Measurements from ENCODE around the gene IFNK.

The IFNK gene

GRCh38 chr9:27539479-27540441 lies 15.7 kb downstream of the IFNK start:
- DNase-seq: no peak

DNA sequence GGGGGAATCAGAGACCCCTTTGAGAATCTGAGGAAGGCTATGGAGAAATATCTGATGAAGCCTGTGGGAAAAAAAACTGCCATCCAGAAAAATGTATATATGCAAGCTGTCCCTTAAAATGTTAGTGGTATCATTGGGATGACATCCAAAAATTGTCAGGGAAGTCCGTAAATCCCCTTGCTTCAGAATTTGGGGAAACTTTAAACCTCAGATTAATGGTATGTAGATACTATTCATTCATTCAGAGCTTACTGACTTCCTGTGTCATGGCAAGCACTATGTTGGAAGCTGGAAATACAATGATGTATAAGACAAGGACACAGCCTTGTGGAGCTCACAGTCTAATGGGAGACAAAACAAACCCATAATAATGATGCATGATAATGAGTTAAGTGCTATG lies 16.4 kb downstream of the IFNK start:
- DNase-seq: no peak

DNA sequence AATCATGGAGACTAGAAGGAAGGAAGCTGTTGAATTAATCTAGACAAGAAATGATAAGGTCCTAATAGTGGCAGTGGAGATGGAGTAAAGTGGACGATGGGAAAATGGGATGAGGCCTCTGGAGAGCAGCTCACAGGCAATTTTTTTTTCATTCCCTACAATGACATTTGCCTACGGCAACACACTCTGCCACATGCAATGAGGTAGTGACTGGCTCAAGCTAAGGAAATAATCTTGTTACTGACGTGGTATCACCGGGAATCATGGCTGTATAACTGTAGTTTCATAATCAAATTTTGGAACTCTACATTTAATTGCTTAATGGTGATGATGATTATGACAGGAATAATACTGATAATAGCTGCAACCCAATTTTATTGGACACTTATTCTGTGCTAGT lies 17.6 kb downstream of the IFNK start:
- no peak for DNase-seq

DNA sequence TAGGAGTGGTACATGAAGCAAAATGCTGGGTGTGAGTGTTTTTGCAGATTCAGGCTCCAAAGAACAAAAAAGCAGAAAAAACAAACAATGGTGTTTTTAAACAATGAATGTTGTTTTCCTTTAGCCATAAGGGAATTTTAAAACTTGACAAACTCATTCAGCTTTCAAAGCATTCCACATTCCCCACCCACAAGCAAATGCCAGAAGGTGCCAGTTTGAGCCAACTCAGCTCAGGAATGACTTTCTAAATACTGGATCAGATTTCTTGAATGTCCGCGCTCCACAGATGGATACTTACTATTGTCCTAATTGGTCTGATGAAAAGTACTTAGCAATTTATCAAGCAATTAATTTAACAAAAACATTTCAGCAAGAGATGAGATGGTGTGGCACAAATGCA lies 18.4 kb downstream of the IFNK start:
- DNase-seq: no peak

DNA sequence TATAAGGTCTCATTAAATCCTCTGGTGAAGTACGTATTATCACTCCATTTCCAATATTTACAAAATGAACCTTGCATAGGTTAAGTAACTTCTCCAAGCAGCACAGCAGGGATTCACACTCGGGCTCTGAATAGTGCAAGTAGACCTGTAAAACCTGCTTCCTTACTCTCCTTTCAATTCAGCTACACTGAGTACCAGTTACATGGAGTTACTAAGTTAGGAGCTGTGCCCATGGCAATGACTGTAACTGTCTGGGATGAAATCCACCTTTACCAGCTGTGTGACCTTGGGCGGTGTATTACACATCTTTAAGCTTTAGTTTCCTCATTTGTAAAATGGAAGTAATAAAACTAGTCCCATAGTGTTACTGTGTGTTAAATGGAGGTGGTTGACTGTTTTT lies 21.4 kb downstream of the IFNK start:
- no peak for DNase-seq

DNA sequence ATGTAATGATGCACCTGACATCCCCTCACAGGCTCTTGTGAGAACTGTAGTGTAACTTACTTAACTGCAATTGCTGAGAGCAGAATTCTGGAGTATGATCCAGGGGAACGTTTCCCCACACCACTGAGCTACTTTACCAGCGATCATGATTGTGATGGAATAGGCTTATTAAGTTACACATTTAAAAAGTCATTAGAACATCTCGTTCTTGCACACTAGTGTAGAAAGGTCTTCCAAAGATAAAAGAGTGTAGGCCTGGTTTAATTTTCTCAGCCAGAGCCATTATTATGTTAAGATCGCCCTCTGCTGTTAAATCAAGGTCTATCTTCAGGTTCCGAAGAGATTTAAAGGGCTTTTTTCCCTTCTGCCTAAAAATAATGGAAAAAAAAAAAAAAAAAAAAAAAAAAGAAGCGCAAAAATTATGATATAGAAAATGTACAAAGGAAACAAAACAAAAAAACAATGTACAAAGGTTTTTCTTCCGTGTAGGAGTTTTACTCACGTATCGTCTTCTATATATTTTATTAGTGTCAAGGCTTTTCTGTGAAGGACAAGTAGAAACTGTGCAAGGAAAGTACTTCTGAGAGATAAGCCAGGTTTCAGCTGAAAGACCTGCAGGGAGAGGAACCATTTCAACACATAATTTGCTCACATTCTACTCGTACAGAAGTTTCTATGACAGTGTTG lies 24.1 kb downstream of the IFNK start:
- peak in 1 of 2 donors; percentile 23 for DNase-seq

DNA sequence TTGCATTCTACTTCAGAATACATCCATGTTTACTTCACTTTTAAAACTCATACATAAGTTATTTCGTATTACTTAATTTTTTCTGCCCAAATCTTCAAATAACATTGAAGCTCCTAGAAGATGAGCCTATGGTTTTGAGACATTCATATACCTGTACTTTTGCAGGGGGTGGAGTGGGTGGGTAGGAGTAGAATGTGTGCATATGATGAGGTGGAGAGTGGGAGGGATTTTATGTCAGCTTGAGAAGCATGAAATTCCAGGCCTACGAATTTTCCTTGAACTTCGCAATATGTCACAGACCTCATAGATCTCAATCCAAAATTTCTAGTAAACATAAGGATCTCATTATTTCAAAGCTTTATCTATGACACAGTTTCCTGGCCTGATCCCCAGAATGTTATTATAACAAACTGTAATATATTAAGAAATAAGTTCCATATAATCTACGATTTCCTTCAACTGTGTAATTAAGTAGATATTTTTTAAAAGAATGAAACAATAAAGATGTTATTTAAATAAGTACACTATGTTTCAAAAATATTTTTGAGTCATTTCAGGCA lies 25.2 kb downstream of the IFNK start:
- no peak for DNase-seq

GRCh38 chr9:27554712-27555111 lies 30.6 kb downstream of the IFNK start:
- DNase-seq: no peak

DNA sequence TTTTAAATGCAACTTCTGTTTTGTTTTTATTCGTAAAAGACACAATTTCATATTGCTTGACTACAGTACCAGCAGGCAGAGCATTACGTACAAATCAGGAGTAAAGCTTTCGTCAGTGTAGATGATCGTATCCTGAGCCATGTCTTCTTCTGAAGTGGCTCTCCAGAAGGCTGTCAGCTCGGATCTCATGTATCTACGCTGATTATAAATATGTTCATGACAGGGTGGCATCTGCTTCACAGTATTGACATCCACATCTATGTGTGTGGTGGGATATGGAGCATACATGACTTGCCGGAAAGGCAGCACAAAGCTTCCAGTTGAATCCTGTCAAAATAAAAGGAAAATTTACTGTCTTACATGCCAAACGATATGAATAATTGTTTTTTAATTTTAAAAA lies 32.4 kb downstream of the IFNK start:
- no peak for DNase-seq

DNA sequence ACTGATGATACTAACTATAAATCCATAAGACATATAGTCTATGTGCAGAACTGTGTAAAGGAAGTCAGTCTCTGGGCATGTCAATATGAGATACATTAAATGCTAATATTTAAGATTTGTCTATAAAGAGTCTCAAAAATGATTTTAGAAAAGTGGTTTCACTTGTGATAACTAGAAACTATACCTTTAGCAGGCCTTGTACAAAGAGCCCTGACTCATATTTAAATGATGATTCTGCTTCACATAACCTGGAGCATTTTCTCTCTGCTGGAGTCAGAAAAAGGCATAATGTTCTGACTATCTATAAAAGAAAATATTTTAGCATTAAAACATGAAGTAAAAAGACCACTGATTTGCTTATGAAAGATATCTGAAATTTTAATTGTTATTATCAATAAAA lies 34.2 kb downstream of the IFNK start:
- DNase-seq: no peak

DNA sequence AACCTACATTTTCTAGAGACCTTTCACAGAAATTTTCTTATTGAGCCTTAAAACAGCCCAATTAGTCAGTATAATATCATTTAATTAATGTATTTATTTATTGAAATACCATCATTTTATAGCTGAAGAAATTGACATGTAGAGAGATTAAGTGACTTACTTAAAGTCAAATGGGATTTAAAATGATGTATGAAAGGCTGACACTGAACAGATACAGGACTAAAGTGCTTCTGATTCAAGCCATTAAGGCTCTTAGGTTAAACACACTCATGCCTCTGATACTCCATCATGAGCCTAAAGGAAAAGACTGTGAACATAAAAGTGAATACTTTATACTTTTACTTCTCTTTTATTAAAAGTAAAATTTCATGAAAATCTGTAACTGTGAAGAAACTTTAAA lies 36.4 kb downstream of the IFNK start:
- no peak for DNase-seq

DNA sequence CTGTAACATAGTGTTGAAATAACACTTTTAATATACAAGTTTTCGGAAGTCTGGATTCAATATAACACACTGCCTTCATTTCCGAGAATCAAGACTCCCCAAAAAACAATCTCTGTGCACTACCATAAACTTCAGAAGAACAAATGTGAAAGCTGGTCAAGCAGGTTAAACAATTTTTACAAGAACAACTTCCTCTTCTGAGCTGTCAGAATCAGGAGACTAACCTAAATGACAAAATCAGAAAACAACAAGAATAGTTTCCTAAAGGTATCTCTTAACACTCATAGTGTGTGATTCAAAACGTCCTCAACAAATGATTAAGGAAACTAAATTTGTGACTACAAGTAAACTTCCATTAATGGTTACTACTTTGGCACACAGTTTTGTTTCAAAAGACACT lies 37.6 kb downstream of the IFNK start:
- no peak for DNase-seq

GRCh38 chr9:27563738-27564430 lies 39.8 kb downstream of the IFNK start:
- no peak for DNase-seq

DNA sequence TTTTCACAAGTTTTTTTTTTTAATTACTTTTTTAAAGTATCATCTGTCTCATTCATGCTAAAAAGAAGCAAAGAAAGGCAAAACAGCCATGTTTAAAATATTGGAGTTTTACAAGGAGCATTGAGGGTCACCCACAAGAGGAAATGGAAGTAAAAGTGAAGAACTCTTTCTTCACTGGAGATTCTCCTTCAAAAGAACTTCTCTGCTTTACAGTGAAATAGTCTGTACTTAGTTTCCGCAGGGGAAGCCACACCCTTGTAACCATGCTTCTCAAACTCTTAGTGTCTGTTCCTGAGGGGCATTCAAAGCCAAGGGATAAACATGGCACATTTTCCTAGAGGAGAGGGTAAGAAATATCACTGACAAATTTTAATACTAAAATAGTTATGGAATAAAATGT lies 40.6 kb downstream of the IFNK start:
- no peak for DNase-seq

GRCh38 chr9:27565696-27566095 lies 41.6 kb downstream of the IFNK start:
- DNase-seq: no peak

DNA sequence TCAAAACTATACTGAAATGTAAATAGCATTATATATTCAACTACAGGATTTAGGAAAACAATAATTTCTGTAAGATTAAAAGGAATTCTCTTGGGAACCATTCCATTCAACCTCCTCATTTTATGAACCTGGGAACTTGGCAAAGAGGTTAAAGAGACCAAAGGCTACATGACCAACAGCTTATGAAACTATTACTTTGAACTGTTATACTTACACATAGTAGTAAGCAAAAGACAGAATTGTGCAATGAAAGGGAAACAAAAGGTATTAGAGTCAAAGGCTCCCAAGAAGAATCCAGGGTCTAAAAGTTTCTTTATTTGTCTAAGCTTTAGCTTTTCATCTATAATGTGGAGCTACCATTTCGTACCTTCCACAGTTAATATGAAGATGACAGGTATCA lies 42.0 kb downstream of the IFNK start:
- DNase-seq: no peak

DNA sequence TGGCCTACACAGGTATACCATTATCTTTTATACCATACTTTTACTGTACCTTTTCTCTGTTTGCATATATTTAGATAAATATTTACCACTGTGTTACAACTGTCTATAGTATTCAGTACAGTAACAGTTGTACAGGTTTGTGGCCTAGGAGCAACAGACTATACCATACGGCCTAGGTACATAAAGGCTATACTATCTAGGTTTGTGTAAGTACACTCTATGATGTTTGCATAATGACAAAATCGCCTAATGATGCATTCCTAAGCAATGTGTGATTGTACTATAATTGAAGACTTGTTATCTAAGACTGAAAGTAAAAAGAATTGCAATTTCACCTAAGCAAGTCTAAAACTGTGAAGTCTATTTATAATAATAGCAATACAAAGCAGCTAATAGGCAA lies 45.3 kb downstream of the IFNK start:
- DNase-seq: no peak

DNA sequence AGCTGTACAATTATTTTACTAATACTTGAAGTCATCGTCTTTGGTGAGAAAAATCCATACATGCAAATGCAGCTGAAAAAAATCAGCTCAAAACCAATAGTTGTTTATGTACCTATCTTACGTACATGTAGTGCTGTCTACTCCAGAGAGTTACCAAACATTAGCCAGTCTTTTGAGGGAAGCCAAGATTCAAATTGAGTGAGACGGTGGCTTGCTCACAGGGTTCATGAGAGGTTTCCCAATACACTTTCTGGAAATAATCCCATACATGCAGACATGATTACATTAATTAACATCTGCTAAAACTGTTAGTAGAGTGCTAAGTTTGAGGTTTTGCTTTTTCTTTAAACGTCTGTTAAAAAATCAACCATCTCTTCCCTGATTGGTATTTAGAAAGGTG lies 46.9 kb downstream of the IFNK start:
- DNase-seq: no peak

- no peak for DNase-seq
Measured at GRCh38 chr9:27572061-27572460, 48.0 kb downstream of the IFNK start.

GRCh38 chr9:27572566-27572917 lies 48.5 kb downstream of the IFNK start:
- peak; percentile 77 to 79 for DNase-seq

GRCh38 chr9:27572918-27573633 lies 49.0 kb downstream of the IFNK start, which contains the start of gene C9orf72:
TSS of gene C9orf72 (minus strand) at chr9:27573481. CDS start at chr9:27567120, 6,361 bp downstream.
- DNase-seq: peak; percentile 93 to 94
